Common myeloid progenitor, CD34-positive (primary cell): ENCODE data around the gene ADCY5.
A peak's percentile ranks its signal among the peaks of the same experiment; 100 is the strongest.

Experiments
- CTCF ChIA-PET: fragments of 350-600 bp; sonication (Branson Sonifier 250); formaldehyde crosslinking; loops from one replicate; lab custom pipeline; 2021; ENCODE audit warnings: antibody characterized with exemption; lab: Charles Lee
- POLR2A ChIA-PET: fragments of 350-600 bp; sonication (Branson Sonifier 250); formaldehyde crosslinking; loops from one replicate; lab custom pipeline; 2021; ENCODE audit warnings: antibody characterized with exemption; lab: Charles Lee
- DNase-seq, 3 donors: peaks; one replicate each; pipeline versions ENCODE4 v3.0.0 to v3.0.0-alpha.2; 2013
- H3K27ac ChIP-seq, 2 experiments: 1 replicate in 1 of 2; 2 replicates in 1 of 2; pipeline ENCODE4 v1.7.0; 2013; ENCODE audit warnings: inconsistent platforms in 2 of 2, low read length in 2 of 2, mild to moderate bottlenecking in 2 of 2, low read depth in 1 of 2, moderate library complexity in 1 of 2; ENCODE audit not compliant: severe bottlenecking in 2 of 2, insufficient read depth in 1 of 2, poor library complexity in 1 of 2
- H3K27me3 ChIP-seq, 5 experiments: replicated peaks in 2 of 5; 1 replicate in 3 of 5; 2 replicates in 2 of 5; pipeline versions ENCODE4 v1.6.1 to v1.7.0; 2013; ENCODE audit warnings: low read length in 4 of 5, mild to moderate bottlenecking in 2 of 5, moderate library complexity in 2 of 5, inconsistent platforms in 1 of 5; ENCODE audit not compliant: insufficient read depth in 5 of 5, control insufficient read depth in 4 of 5
- H3K36me3 ChIP-seq, 4 experiments: 1 replicate in 2 of 4; 2 replicates in 2 of 4; pipeline versions ENCODE4 v1.6.1 to v1.7.0; 2013; ENCODE audit warnings: low read length in 3 of 4, control low read depth in 1 of 4, mild to moderate bottlenecking in 1 of 4; ENCODE audit not compliant: control insufficient read depth in 4 of 4, insufficient read depth in 4 of 4
- H3K4me1 ChIP-seq, 4 experiments: 1 replicate in 3 of 4; 2 replicates in 1 of 4; pipeline versions ENCODE4 v1.6.1 to v1.7.1; 2013; ENCODE audit warnings: low read length in 3 of 4, mild to moderate bottlenecking in 3 of 4, control low read depth in 1 of 4, inconsistent platforms in 1 of 4, moderate library complexity in 1 of 4; ENCODE audit not compliant: control insufficient read depth in 4 of 4, insufficient read depth in 4 of 4; ENCODE audit errors: control extremely low read depth in 1 of 4
- H3K4me3 ChIP-seq, 7 experiments: 1 replicate in 4 of 7; 2 replicates in 3 of 7; pipeline versions ENCODE4 v1.5.1 to v1.7.0; 2013; ENCODE audit warnings: mild to moderate bottlenecking in 7 of 7, low read length in 6 of 7, moderate library complexity in 6 of 7, inconsistent platforms in 2 of 7, low read depth in 2 of 7, control low read depth in 1 of 7; ENCODE audit not compliant: insufficient read depth in 4 of 7, control insufficient read depth in 1 of 7; ENCODE audit errors: extremely low read depth in 1 of 7
- H3K9me3 ChIP-seq, 5 experiments: 1 replicate in 4 of 5; 2 replicates in 1 of 5; pipeline versions ENCODE4 v1.6.1 to v1.7.1; 2013; ENCODE audit warnings: low read length in 4 of 5, mild to moderate bottlenecking in 2 of 5, inconsistent platforms in 1 of 5, low read depth in 1 of 5, moderate library complexity in 1 of 5; ENCODE audit not compliant: control insufficient read depth in 4 of 5, insufficient read depth in 2 of 5; ENCODE audit errors: control extremely low read depth in 1 of 5
- WGBS: methylation state at CpG from one replicate; pipeline ENCODE4 v1.1.5; 2013; ENCODE audit not compliant: insufficient coverage; 5-methylcytosine and 5-hydroxymethylcytosine counted together

The ADCY5 gene

DNA sequence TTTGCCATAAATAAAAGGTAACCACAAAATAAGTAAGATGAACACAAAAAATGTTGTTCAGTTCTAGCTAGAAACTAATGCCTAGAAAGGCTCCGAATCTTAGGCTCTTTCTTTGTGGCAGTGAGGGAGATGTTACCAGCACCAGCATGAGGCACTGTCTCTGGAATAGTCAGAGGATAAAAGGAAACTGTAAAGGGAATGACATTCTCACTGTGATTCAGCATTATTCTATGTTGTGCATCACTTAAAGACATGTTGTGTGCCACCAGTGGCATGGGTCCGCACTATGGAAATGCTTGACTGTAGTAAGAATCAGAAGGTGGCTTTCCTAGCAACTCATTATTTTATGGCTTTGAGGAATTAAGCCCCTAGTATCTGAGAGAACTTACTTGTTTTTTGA, 176.3 kb downstream of the ADCY5 start:
- H3K27me3 ChIP-seq: no peaks in the 10 kb centered on the region
- DNase-seq: no peak

DNA sequence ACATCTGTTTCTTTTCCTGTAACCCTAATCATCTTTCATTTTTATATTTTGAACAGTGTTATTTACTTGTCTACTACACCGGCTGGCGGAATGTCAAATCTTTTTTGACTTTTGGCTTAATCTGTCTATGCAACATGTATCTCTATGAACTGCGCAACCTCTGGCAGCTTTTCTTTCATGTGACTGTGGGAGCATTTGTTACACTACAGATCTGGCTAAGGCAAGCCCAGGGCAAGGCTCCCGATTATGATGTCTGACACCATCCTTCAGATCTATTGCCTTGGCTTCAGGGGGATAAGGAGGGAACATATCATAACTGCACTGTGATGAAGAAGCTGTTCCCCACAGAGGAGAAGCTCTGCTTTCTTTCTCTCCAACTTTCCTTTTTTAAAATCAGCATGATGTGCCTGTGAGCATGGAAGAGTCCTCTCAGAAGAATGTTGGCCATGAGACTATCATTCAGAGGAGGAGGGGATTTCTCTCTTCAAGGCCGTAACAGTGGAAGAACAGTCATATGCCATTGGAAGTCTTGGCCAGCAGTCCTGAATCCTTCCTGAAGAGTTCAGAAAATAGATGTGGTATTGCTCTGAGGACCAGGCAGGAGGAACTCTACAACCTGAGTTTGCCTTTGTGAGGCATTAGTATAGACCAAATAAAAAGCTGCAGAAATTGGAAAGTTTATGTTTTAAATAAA, 177.3 kb downstream of the ADCY5 start:
- POLR2A ChIA-PET: no interaction called here
- 72% methylated on average over 4 of the region's 5 CpGs for WGBS
- no peak for DNase-seq
- no peak overlapping the region for H3K27ac ChIP-seq
- no peaks in the 10 kb centered on the region for H3K4me1 ChIP-seq
- H3K4me3 ChIP-seq: no peak overlapping the region
- H3K9me3 ChIP-seq: peaks cover 0 to 4% (median 1%) of the 10 kb centered on the region in 5 experiments
- H3K36me3 ChIP-seq: peaks cover 2 to 10% (median 4%) of the 10 kb centered on the region in 4 experiments
- CTCF ChIA-PET: interaction anchor here (0.6 kb wide), 1 partner anchor 176 kb away, joined by 3 read pairs; no protein-coding TSS in a partner anchor
- H3K27me3 ChIP-seq: no peaks in the 10 kb centered on the region

More for the DNA sequence above, 176.3 kb downstream of the ADCY5 start:
- H3K9me3 ChIP-seq: no peaks in the 10 kb centered on the region
- peaks cover 2 to 10% (median 4%) of the 10 kb centered on the region in 4 experiments for H3K36me3 ChIP-seq
- H3K4me3 ChIP-seq: no peak overlapping the region
- no peak overlapping the region for H3K27ac ChIP-seq
- ChIA-PET CTCF (interaction anchor here (1.0 kb wide), 1 partner anchor 9 kb away, joined by 3 read pairs; no protein-coding TSS in a partner anchor), POLR2A (no interaction called here)
- no peaks in the 10 kb centered on the region for H3K4me1 ChIP-seq
- WGBS: 100% methylated on average over 1 of the region's 2 CpGs

DNA sequence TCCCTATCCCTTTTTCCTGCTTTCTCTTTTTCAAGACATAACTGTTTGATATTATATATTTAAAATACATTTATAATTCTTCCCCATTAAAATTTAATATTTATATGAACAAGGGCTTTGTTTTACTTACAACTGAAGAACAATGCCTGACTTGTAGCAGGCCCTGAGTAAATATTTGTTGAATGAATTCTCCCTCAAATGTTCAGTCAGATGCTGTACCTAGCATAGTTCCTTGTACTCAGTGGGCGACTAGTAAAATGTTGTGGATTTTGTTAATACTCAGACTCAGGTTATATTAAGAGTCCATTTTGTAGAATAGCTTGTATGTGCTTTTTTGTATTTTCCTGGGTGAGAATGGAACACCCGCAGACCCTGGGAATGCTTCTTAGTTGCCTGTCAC, 178.1 kb downstream of the ADCY5 start:
- POLR2A ChIA-PET: no interaction called here
- CTCF ChIA-PET: no interaction called here
- Histone ChIP-seq H3K4me1 (no peaks in the 10 kb centered on the region), H3K27me3 (no peaks in the 10 kb centered on the region), H3K27ac (no peak overlapping the region), H3K9me3 (peaks cover 0 to 9% (median 2%) of the 10 kb centered on the region in 5 experiments), H3K4me3 (no peak overlapping the region), H3K36me3 (peaks cover 5 to 10% (median 6%) of the 10 kb centered on the region in 4 experiments)
- no peak for DNase-seq
- no CpG with 5 or more reads among the region's 2 CpGs for WGBS

DNA sequence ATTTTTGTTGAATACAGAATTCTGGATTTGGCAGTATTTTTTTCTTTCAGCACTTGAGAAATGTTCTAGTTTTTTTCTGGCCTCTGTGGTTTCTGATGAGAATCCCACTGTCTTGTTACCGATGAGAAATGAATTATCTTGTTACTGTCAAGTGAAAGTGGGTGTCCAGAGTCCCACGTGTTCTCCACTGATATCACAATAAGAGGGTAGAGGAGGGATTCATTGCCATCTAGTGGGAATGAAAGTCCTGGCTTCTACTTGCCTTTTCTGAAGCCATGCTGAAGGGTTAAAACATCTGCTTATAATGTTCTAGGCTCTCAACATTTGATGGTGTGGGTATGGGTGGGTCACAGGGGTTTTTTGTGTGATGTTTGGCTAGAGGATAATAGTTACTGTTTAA, 181.1 kb downstream of the ADCY5 start:
- POLR2A ChIA-PET: no interaction called here

DNA sequence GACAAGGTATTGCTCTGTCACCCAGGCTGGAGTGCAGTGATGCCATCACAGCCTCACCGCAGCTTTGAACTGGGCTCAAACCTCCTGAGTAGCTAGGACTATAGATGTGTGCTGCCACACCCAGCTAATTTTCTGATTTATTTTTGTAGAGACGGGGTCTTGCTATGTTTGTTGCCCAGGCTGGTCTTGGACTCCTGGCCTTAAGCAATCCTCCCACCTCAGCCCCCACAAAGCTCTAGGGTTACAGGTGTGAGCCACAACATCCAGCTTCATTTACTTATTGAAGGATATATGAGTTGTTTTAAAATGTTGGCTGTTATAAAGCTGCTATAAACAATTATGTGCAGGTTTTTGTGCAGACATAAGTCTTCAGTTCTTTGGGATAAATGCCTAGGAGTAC, 184.9 kb downstream of the ADCY5 start:
- Histone ChIP-seq H3K36me3 (peaks cover 0 to 18% (median 7%) of the 10 kb centered on the region in 4 experiments), H3K4me1 (no peaks in the 10 kb centered on the region), H3K9me3 (peaks cover 0 to 11% (median 2%) of the 10 kb centered on the region in 5 experiments), H3K27me3 (no peaks in the 10 kb centered on the region), H3K27ac (no peak overlapping the region), H3K4me3 (no peak overlapping the region)
- DNase-seq: no peak
- WGBS: 90% methylated on average over 2 of the region's 2 CpGs
- CTCF ChIA-PET: interaction anchor here (0.8 kb wide), 1 partner anchor 9 kb away, joined by 3 read pairs; no protein-coding TSS in a partner anchor
- POLR2A ChIA-PET: interaction anchor here (0.6 kb wide), 1 partner anchor 362 kb away, joined by 3 read pairs; no protein-coding TSS in a partner anchor

More for the DNA sequence above, 181.1 kb downstream of the ADCY5 start:
- Histone ChIP-seq H3K4me1 (no peaks in the 10 kb centered on the region), H3K36me3 (peaks cover 5 to 18% (median 12%) of the 10 kb centered on the region in 4 experiments), H3K27ac (no peak overlapping the region), H3K4me3 (no peak overlapping the region), H3K27me3 (no peaks in the 10 kb centered on the region), H3K9me3 (peaks cover 0 to 11% (median 2%) of the 10 kb centered on the region in 5 experiments)
- DNase-seq: peak in 2 of 3 donors; percentile 5 to 24
- 93% methylated on average over 2 of the region's 2 CpGs for WGBS
- CTCF ChIA-PET: no interaction called here

DNA sequence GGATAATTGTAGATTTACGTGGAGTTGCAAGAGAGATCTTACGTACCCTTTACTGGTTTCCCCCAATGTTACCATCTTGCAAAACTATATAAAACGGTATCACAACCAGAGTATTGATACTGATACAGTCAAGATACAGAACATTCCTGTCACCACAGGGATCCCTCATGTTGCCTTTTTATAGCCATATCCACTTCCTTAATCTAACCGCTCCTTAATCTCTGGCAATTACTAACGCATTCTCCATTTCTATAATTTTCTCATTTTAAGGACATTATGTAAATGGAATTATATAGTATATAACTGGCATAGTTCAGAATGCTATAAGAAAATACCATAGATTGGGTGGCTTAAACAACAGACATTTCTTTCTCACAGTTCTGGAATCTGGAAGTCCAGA, 186.0 kb downstream of the ADCY5 start:
- CTCF ChIA-PET: no interaction called here
- Histone ChIP-seq H3K36me3 (peaks cover 0 to 17% (median 7%) of the 10 kb centered on the region in 4 experiments), H3K27ac (no peak overlapping the region), H3K27me3 (no peaks in the 10 kb centered on the region), H3K9me3 (peaks cover 0 to 11% (median 2%) of the 10 kb centered on the region in 5 experiments), H3K4me1 (no peaks in the 10 kb centered on the region), H3K4me3 (no peak overlapping the region)
- WGBS: no CpG with 5 or more reads among the region's 5 CpGs
- POLR2A ChIA-PET: no interaction called here
- DNase-seq: no peak

DNA sequence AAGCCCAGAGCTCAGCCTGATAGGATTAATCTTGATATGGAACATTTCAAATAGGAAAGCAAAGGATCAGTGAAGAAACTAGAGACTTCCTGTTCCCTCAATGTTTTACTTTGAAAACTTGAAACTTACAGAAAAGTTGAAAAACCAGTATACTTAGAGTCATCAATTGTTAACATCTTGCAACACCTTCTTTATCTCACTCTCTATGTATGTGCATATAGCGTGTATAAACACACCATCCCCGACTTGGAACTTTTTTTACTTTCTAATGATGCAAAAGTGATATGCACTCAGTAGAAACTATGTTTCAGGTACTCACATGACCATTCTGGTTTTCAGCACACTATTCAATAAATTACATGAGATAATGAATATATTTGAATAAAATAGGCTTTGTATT, 186.7 kb downstream of the ADCY5 start:
- ChIA-PET CTCF (no interaction called here), POLR2A (no interaction called here)
- H3K4me3 ChIP-seq: no peak overlapping the region
- H3K27ac ChIP-seq: no peak overlapping the region
- no peaks in the 10 kb centered on the region for H3K4me1 ChIP-seq
- no peaks in the 10 kb centered on the region for H3K27me3 ChIP-seq
- DNase-seq: no peak
- no CpG with 5 or more reads among the region's 2 CpGs for WGBS
- H3K36me3 ChIP-seq: peaks cover 0 to 16% (median 6%) of the 10 kb centered on the region in 4 experiments
- H3K9me3 ChIP-seq: peaks cover 0 to 11% (median 2%) of the 10 kb centered on the region in 5 experiments
